ENCODE results near the gene PAM.

The PAM gene

GRCh38 chr5:102918986-102919610, 164.0 kb downstream of the PAM start:
- H3K9ac ChIP-seq (ENCODE audit: low read length): no peak overlapping the region
- H2AFZ ChIP-seq (ENCODE audit: low read length): no peak overlapping the region
- H3F3A ChIP-seq (ENCODE audit: insufficient read depth, low read length): no peaks in the 10 kb centered on the region
- no peak overlapping the region for H3K4me2 ChIP-seq (ENCODE audit: low read depth, low read length)
- H3K36me3 ChIP-seq (replicated peaks; ENCODE audit: insufficient read depth, low read length): no peaks in the 10 kb centered on the region
- DNase-seq: no peak
- no peaks in the 10 kb centered on the region for H3K9me2 ChIP-seq (replicated peaks; ENCODE audit: insufficient read depth, low read length)
- H3K4me3 ChIP-seq (ENCODE audit: low read length): no peak overlapping the region
- no peaks in the 10 kb centered on the region for H3K9me3 ChIP-seq (replicated peaks; ENCODE audit: insufficient read depth, low read length)
- TF ChIP-seq EZH2phosphoT487 (IDR thresholded peaks at IDR 0.05; ENCODE audit: low read length) (no peak), EZH2 (optimal IDR thresholded peaks at IDR 0.05; ENCODE audit: low read depth, low read length) (no peak)
- TF ChIP-seq, protein P1, sequence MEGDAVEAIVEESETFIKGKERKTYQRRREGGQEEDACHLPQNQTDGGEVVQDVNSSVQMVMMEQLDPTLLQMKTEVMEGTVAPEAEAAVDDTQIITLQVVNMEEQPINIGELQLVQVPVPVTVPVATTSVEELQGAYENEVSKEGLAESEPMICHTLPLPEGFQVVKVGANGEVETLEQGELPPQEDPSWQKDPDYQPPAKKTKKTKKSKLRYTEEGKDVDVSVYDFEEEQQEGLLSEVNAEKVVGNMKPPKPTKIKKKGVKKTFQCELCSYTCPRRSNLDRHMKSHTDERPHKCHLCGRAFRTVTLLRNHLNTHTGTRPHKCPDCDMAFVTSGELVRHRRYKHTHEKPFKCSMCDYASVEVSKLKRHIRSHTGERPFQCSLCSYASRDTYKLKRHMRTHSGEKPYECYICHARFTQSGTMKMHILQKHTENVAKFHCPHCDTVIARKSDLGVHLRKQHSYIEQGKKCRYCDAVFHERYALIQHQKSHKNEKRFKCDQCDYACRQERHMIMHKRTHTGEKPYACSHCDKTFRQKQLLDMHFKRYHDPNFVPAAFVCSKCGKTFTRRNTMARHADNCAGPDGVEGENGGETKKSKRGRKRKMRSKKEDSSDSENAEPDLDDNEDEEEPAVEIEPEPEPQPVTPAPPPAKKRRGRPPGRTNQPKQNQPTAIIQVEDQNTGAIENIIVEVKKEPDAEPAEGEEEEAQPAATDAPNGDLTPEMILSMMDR (IDR thresholded peaks at IDR 0.05; ENCODE audit: low read length): no peak
- H3K4me1 ChIP-seq (ENCODE audit: low read length): no peaks in the 10 kb centered on the region
- no peaks in the 10 kb centered on the region for H3K79me2 ChIP-seq (ENCODE audit: low read length)
- no peak overlapping the region for H3K27ac ChIP-seq (ENCODE audit: low read length)
- no peaks in the 10 kb centered on the region for H4K20me1 ChIP-seq (ENCODE audit: insufficient read depth, low read length)
- no peaks in the 10 kb centered on the region for H3K27me3 ChIP-seq (replicated peaks; ENCODE audit: insufficient read depth, low read length)

GRCh38 chr5:102920762-102921161, 165.7 kb downstream of the PAM start:
- H3K27me3 ChIP-seq (replicated peaks; ENCODE audit: insufficient read depth, low read length): no peaks in the 10 kb centered on the region
- H3K36me3 ChIP-seq (replicated peaks; ENCODE audit: insufficient read depth, low read length): no peaks in the 10 kb centered on the region
- DNase-seq: no peak
- H3K4me2 ChIP-seq (ENCODE audit: low read depth, low read length): no peak overlapping the region
- H2AFZ ChIP-seq (ENCODE audit: low read length): no peak overlapping the region
- no peaks in the 10 kb centered on the region for H3K4me1 ChIP-seq (ENCODE audit: low read length)
- H3K9me2 ChIP-seq (replicated peaks; ENCODE audit: insufficient read depth, low read length): no peaks in the 10 kb centered on the region
- H3K9me3 ChIP-seq (replicated peaks; ENCODE audit: insufficient read depth, low read length): no peaks in the 10 kb centered on the region
- H4K20me1 ChIP-seq (ENCODE audit: insufficient read depth, low read length): no peaks in the 10 kb centered on the region
- no peaks in the 10 kb centered on the region for H3K79me2 ChIP-seq (ENCODE audit: low read length)
- no peak overlapping the region for H3K4me3 ChIP-seq (ENCODE audit: low read length)
- TF ChIP-seq, protein P1 (IDR thresholded peaks at IDR 0.05; ENCODE audit: low read length): no peak
- TF ChIP-seq EZH2phosphoT487 (IDR thresholded peaks at IDR 0.05; ENCODE audit: low read length) (no peak), EZH2 (optimal IDR thresholded peaks at IDR 0.05; ENCODE audit: low read depth, low read length) (no peak)
- no peak overlapping the region for H3K27ac ChIP-seq (ENCODE audit: low read length)
- no peak overlapping the region for H3K9ac ChIP-seq (ENCODE audit: low read length)
- no peaks in the 10 kb centered on the region for H3F3A ChIP-seq (ENCODE audit: insufficient read depth, low read length)

DNA sequence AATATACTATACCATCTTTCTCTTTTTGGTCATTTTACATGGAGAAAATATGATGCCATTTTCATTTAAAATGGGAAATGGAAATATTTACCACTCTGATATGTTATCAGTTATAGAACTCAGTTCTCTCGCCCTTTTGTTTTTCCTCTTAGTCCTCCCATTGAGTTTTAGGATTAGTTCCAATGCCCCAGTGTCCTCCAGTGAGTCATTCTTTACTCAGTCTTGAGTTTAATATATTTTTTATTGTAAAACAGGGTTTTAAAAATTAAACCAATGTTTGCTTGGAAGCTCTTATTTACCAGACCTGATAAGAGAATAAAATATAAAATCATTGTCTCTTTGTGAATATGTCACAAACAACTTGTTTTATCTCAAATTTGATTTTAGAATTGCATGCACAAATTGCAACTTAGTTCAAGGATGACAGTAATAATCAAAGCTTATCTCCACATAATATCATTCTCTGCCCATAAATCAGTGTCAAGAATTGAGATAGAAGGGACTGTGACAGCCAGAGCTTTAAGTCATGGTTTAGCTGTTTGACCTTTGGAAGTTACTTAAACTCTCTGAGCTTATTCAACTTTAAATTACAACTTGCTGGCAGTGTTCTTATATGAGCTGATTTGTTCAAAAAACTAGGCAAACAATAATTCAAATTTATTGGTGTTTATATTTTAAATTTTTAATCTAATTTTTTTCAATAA, 166.4 kb downstream of the PAM start:
- H3F3A ChIP-seq (ENCODE audit: insufficient read depth, low read length): no peaks in the 10 kb centered on the region
- no peaks in the 10 kb centered on the region for H3K79me2 ChIP-seq (ENCODE audit: low read length)
- no peak overlapping the region for H3K27ac ChIP-seq (ENCODE audit: low read length)
- H3K9ac ChIP-seq (ENCODE audit: low read length): no peak overlapping the region
- no peak overlapping the region for H2AFZ ChIP-seq (ENCODE audit: low read length)
- H4K20me1 ChIP-seq (ENCODE audit: insufficient read depth, low read length): no peaks in the 10 kb centered on the region
- H3K9me3 ChIP-seq (replicated peaks; ENCODE audit: insufficient read depth, low read length): no peaks in the 10 kb centered on the region
- DNase-seq: no peak
- H3K36me3 ChIP-seq (replicated peaks; ENCODE audit: insufficient read depth, low read length): no peaks in the 10 kb centered on the region
- no peaks in the 10 kb centered on the region for H3K4me1 ChIP-seq (ENCODE audit: low read length)
- no peaks in the 10 kb centered on the region for H3K9me2 ChIP-seq (replicated peaks; ENCODE audit: insufficient read depth, low read length)
- H3K4me2 ChIP-seq (ENCODE audit: low read depth, low read length): no peak overlapping the region
- H3K4me3 ChIP-seq (ENCODE audit: low read length): no peak overlapping the region
- H3K27me3 ChIP-seq (replicated peaks; ENCODE audit: insufficient read depth, low read length): no peaks in the 10 kb centered on the region
- TF ChIP-seq EZH2phosphoT487 (IDR thresholded peaks at IDR 0.05; ENCODE audit: low read length) (no peak), EZH2 (optimal IDR thresholded peaks at IDR 0.05; ENCODE audit: low read depth, low read length) (no peak)
- TF ChIP-seq, protein P1 (IDR thresholded peaks at IDR 0.05; ENCODE audit: low read length): no peak

Data from MM.1S (cell line).